ENCODE results near the gene CFAP65.

Gene CFAP65

DNA sequence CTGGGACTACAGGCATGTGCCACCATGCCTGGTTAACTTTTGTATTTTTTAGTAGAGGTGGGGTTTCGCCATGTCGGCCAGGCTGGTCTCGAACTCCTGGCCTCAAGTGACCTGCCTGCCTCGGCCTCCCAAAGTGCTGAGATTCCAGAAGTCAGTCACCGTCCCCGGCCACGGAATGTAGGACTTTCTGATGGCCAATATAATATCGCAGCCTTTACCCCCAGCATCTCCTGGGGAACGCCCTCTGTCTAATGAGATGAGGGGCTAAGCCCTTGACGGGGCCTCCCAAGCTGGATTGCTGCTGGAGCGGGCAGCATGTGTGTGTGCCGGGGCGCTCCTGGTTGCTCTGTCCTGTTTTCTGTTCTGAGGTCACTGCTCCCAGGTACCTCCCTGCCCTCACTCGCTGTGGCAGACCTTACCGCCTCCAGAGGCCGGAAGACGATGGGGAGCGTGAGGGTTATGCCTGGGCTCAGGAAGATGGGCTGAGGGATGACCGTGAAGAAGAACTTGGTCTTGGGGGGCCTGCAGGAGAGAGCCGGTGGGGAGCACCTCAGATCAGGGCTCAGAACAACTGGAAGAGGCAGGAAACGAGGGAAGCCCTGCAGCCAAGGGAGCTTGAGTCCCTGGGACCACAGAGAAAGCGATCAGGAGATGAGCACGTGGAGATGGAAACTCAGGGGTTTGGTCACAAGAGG is 9.1 kb downstream of the CFAP65 start:
- DNase-seq (ENCODE audit: low read depth in 2 of 2), result no peak

DNA sequence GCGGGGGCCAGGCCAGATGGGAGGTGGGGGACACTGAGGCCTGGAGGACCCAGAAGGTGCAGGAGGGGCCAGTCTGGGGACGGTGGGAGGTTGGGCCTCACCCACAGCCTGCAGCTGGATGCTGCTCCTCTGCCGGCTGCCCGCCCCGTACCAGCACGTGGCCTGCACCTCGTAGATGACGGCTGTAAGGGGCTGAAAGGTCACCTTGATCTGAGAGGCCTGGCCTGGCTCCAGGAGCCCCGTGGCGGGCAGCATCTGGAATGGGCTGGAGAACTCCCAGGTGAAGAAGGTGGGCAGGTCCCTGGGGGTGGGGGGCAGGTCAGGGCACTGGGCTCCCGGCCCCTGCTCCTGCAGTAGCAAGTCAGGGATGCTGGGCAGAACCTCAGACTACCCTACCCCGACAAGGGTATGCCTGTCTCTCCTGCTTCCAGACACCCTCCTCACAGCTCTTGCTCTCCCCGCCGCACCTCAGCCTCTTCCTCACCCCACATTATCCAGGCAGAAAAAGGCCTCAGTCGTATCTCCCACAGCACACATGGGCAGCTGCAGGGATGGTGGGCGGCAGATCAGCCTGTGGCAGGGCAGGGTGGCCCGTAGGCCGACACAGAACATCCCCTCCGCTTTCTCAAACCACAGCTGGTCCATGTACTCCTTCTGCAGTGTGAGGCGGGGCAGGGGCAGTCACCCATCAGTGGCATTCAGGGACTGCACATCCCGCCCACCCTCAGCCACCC is 10.1 kb downstream of the CFAP65 start:
- DNase-seq (ENCODE audit: low read depth in 2 of 2), result no peak

DNA sequence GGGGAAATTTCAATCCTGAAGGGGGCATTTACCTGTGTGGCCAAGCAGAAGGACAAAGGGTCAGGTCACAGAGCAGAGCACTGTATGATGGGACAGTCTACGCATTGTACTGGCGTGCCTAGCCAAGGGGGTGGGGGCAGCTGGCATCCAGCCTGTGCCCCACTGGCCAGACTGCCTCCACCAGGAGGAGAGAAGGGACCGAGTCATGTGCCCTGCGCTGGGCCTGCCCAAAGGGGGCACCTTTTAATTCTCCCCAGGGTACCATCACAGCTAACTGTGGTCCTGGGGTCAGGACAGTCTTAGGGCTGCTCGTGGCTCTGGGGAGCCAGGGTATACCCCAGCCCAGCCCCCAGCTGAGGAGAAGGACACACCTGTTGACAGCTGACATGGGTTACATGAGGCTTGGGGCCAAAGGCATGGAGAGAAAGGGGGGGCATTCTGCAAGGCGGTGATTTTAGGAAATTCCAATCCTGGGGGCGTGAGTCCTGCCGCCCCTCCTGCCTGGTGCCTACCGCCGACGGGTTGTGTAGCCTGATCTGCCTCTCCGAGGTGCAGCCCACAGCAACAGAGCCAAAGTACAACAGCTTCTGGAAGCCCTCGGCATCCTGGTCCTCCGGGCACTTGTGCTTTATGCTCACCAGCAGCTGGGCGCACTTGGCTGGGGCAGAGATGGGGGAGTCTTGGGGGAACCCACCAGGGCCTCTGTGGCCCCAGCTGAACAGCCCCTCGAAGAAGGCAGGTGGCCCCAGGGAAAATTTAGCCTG is 11.0 kb downstream of the CFAP65 start:
- DNase-seq (ENCODE audit: low read depth in 2 of 2), result no peak

DNA sequence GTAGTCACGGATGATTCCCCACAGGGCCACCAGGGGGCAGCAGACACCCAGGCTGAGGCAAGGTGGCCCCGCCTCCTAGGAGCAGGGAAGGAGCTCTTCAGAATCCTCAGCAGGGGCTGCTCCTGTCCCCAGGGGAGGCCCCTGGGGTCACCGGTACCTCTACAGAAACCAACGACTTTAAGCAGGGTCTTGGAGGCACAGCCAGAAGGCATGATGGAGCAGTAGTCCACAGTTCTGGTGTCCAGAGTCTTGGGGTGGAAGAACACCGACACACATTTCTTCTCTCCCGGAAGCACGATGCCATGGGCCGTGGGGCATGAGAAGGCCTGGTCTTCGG is 11.5 kb downstream of the CFAP65 start:
- peak; percentile 53 for DNase-seq (ENCODE audit: low read depth in 2 of 2)

DNA sequence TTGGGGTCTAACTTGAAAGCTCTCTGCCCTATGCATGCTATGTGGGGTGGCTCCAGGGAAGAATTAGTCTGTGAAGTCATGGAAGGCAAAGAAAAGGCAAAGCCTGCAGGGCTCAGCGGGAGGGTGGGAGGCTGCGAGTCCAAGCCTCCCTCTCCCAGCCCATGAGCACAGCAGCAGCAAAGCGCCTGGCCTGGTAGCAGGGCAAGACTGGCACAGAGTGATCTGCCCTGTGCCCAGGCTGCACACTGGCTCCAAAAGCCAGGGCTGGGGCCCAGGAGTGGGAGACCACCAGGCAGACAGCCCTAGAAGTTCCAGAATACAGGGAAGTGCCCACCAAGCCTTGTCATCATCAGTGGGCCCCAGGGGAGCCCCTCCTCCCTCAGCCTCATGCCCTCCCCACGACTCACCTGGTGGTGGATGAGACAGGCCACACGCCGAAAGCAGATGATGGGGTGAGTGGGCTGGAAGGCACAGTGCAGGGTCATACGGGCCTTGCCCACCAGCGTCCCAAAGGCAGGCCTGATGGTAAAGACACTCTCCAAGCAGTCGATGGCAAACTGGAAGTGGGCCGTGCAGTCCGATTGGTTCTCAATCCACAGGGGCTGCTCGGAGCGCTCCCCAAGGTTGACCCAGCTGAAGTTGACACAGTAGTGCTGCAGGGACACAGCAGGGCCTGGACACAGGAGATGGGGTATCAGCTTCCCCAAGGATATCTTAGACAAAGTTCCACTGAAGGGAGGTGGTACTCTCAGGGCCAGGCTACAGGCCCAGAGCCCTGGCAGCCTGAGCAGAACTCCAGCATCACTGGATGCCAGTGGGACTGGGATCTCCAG is 12.1 kb downstream of the CFAP65 start:
- no peak for DNase-seq (ENCODE audit: low read depth in 2 of 2)

GRCh38 chr2:219028141-219028540 is 13.2 kb downstream of the CFAP65 start:
- DNase-seq (ENCODE audit: low read depth in 2 of 2), result no peak

DNA sequence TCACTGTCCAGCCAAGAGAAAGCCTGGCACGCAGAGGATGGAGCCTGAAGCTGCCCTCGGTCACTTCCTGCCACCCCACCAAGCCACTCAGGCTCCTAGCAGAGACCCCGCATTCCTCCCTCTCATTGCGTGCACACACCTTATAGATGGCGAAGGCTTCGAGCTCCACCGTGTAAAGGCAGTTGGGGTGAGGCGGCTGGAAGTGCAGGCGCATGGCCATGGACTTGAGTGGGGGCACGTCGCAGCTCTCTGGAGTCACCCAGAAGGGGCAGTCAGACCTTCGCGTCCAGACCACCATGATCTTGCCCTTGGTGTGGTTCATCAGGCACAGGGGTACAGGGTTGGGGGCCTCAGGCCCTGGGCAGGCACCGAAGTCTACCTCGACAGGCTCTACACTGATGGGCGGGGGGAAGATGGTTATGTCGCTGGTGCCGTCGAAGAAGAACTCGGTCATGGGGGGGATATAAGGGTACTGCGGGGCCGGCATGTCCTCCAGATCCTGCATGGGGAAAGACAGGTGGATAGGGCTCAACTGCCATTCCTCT is 13.7 kb downstream of the CFAP65 start:
- no peak for DNase-seq (ENCODE audit: low read depth in 2 of 2)

GRCh38 chr2:219026946-219027345 is 14.4 kb downstream of the CFAP65 start:
- DNase-seq (ENCODE audit: low read depth in 2 of 2), result no peak

DNA sequence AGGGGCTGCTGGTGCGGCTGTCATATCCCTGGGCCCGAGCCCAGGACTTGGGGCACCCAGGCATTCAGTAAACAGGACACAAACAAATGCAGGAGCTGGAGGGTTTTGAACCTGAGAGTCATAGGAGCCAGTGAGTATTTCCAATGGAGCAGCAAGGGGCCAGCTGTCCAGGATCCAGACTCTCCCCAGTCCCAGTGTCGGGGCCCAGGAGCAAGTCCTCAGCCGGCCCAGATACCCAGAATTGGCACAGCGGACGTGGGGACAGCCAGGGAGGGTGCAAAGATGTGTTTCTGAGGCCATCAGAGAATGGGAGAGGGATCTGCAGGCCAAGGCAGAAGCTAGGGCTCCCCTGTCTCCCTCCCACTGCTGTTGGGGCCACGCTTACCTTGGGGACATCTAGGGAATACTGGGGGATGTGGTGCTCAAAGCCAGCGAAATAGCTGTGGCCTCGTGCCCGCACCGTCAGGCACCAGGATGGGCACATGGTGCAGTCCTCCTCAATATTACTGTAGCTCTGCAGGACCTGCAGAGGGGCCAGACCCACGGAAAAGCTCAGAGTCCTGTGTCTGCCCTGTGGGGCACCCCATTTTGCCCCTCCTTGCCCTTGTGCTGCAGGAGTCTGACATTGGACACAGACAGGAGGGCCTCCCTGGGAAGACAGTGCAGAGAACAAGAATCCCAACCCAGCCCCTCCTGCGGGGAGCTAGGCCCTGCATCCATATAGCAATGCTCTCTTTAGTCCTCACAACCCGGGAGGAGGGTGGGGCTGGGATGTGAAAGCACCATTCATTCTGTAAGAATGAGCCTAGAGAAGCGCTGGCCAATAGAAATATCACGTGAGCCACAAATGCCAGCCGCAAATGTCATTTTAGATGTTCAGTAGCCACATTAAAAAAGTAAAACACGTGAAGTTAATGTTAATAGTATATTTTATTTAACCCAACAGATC is 15.4 kb downstream of the CFAP65 start:
- no peak for DNase-seq (ENCODE audit: low read depth in 2 of 2)

GRCh38 chr2:219024059-219024458 is 17.3 kb downstream of the CFAP65 start:
- no peak for DNase-seq (ENCODE audit: low read depth in 2 of 2)

DNA sequence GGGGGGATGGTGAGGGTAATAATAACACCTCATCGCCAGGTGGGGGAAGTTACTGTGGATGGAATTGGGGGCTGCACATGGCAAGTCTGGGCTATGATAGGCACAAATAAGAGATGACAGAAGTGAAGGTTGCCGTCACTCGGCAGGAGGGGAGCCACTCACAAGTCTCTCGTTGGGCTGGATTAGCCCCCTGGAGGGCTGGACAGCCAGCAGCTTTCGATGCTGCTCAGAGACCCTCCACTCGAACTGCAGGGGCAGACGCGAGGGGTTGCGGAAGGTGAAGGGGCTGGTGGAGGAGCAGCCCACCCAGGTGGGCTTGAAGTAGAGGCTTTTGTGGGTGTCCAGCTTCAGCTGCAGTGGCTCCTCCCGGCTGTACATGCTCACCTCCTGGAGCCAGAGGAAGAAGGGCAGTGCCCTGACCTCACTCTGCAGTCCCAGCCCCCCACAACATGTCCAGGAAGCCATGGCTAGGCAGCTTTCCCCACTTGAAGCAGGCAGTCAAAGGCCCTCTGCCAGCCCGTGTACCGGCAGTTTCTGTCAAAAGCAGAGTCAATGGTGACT is 18.2 kb downstream of the CFAP65 start:
- no peak for DNase-seq (ENCODE audit: low read depth in 2 of 2)

DNA sequence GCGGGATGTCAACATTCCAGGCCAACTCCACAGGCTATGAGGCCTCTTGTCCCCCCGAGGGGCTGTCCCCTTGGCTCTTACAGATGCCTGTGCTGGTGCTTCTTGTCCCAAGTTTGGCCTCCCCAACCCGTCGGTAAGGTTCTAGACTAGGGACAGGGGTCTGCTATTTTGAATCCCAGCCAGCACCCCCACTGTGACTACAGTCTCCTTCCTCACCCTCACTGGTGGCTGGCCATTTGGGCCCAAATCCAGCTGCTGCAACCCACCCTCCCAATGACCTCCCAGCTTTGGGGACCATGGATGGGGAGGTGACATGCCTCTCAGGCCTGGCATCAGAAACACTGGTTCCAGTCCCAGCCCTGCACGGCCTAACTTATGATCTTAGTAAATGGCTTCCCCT is 18.7 kb downstream of the CFAP65 start:
- DNase-seq (ENCODE audit: low read depth in 2 of 2), result no peak

DNA sequence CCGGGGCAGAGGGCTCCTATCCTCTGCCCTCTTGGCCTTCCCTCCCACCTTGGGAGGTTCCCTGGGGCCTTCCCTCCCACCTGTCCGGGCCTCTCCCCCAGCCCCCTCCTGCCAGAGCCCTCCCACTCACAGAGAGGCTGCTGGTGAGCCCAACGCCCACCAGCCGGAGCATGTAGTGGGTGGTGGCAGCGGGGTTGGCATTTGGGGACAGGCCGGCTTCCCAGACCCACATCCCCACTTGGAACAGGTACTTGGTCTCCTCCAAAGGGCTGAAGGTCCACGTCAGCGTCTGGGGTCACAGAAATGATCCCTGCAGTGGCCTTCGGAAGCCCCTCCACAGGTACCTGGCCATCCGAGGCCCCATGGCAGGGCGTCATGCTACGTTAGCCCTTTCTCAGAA is 19.3 kb downstream of the CFAP65 start:
- DNase-seq (ENCODE audit: low read depth in 2 of 2), result no peak

- DNase-seq (ENCODE audit: low read depth in 2 of 2), result no peak
Measured at GRCh38 chr2:219021591-219021990, 19.7 kb downstream of the CFAP65 start.

DNA sequence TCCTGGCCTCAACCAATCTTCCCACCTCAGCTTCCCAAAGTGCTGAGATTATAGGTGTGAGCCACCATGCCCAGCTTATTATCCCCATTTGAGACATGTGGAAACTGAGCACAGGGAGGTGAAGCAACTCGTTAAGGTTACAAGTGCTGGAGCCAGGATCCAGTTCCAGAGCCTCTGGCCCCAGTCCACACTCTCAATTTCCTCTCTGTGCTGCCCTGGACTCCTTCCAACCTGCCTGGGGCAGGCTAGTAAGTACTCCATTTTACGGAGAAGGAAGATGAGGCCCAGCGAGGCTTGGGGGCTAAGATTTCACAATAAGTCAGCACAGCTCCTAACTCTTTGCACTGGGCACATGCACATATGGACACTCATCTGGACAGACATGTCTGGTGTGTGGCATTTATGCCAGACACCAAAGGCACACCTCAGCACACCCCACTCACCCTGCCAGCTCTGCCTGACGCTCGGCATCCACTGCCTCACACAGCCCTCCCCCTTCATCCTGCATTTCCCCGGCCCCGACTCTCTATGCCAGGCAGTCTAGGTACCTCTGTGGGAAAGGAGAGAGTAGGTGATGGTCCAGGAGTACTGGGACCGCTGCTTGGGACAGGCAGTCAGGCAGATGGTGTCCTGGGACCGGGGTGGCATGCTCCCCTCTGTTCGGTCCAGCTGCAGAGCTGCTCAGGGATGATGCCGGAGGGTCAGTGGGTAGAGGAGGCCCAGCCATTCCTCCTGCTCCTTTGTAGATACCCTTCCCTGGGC is 20.5 kb downstream of the CFAP65 start:
- DNase-seq (ENCODE audit: low read depth in 2 of 2), result no peak

DNA sequence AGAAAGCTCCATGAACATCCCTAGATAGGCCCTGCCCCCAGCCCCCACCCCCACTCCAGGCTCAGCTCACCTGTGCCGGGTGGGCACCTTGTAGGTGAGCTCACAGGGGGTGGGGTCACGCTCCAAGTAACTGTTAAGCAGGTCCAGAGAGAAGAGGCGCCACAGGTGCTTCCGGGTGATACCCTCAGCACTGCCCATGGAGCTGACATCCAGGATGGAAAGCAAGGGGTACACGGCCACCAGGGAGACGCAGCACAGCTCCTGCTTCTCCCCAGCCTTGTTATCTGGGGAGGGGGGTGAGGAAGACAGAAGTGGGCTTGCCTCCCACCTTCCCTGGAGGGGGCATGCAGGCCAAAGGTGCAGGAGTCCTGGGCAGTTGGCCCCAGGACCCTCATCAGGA is 21.9 kb downstream of the CFAP65 start:
- no peak for DNase-seq (ENCODE audit: low read depth in 2 of 2)

DNA sequence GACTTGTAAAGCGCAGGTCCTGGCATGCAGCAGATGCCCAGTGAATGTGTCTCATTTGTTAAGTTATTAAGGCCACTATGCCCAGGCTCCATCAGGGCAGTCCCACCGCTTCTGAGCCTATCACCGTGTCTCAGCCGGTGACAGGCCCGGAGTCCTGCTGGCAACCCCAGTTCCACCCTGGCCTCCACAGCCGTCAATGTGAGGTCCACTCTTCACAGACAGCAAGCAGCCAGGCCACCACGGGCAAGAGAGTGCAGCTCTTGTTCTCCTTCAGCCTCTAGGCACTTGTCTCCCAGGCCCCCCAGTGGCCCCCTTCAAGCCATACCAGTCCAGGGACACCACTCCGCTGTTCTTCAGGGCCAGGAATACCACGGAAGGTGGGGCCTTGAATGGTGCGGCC is 22.6 kb downstream of the CFAP65 start:
- DNase-seq (ENCODE audit: low read depth in 2 of 2), result no peak

DNA sequence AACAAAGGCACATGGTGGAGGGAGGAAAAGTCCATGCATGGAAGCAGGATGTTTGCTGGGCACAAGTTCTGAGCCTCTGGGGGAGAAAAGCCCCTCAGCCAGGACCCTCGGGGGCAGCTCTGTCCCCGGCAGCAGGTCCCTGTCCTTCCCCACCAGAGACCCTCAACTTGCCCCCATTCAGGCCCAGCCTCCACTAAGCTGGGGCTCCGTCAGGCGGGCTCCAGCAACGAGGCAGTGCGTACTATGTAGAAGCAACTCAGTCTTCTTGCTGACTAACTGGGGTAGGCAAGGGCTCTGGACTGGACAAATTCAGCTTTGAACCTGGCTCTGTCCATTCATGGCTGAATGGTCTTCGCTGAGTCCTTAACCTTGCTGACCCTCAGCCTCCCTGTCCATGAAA is 23.0 kb downstream of the CFAP65 start:
- no peak for DNase-seq (ENCODE audit: low read depth in 2 of 2)

DNA sequence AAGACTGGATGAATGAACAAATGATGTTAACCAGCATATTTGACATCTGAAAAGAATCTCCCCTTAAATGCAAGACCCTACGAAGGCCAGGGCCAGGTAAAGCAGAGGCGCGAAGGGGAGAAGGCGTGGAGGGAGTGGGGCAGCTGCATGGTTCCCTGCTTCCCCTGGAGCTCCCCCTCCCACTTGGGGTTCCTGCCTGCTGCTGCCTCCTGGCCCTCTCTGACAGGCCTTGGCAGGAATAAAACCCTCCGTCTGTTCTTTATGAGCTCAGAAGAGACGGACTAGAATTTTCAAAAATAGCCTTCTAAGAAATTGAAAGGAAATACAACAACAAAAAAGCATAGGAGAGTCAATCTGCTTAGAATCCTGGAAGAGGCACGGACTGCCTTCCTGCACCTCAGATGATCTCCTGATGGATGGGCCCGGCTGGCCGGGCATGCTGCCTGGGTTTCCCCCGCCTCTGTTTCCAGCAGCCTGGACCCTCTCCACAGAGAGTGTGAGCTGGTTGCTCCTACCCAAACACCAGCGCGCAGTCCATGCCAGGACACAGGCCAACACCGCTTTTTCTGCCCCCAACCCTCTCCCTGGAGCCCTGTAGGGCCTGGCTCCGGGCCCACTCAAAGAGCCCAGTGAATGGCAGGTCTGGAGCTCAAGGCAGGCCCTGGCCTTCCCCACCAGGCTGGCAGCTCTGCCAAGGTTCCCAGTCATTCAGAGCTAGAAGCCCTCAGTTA is 23.9 kb downstream of the CFAP65 start:
- no peak for DNase-seq (ENCODE audit: low read depth in 2 of 2)
